RWPE2 (cell line): Measurements from ENCODE around the gene C1QTNF8.

Source experiments
- ATAC-seq: fragments of 200-7000 bp; cut with Tn5 transposase; 3 replicates; pipeline ENCODE4 v1.9.1; 2021; ENCODE audit warnings: low read depth
- DNase-seq: peaks from one replicate; pipeline ENCODE4 v3.0.0-alpha.2; 2020; ENCODE audit warnings: low spot score
- H3K27ac ChIP-seq: fragments of 450-650 bp; 2 replicates; pipeline ENCODE4 v1.5.1; 2017; ENCODE audit warnings: mild to moderate bottlenecking; ENCODE audit not compliant: poor library complexity, severe bottlenecking
- H3K27me3 ChIP-seq: fragments of 250-450 bp; sonication (Bioruptor Pico); 2 replicates; pipeline ENCODE4 v1.5.1; 2021; ENCODE audit warnings: mild to moderate bottlenecking, moderate library complexity; ENCODE audit not compliant: insufficient read depth, poor library complexity, severe bottlenecking
- H3K36me3 ChIP-seq: fragments of 250-450 bp; sonication (Bioruptor Pico); 2 replicates; pipeline ENCODE4 v1.5.1; 2020; ENCODE audit warnings: low read depth, mild to moderate bottlenecking, moderate library complexity
- H3K4me1 ChIP-seq: fragments of 250-450 bp; sonication (Bioruptor Pico); 2 replicates; pipeline ENCODE4 v1.5.1; 2021; ENCODE audit warnings: mild to moderate bottlenecking, moderate library complexity; ENCODE audit not compliant: insufficient read depth, poor library complexity, severe bottlenecking
- H3K4me3 ChIP-seq: fragments of 250-450 bp; sonication (Bioruptor Pico); 2 replicates; pipeline ENCODE4 v1.5.1; 2021; ENCODE audit warnings: mild to moderate bottlenecking, moderate library complexity; ENCODE audit not compliant: severe bottlenecking
- H3K9me3 ChIP-seq: fragments of 250-450 bp; sonication (Bioruptor Pico); 2 replicates; pipeline ENCODE4 v1.5.1; 2021; ENCODE audit warnings: mild to moderate bottlenecking, moderate library complexity; ENCODE audit not compliant: severe bottlenecking
- TF ChIP-seq, protein P1 (sequence below): fragments of 450-650 bp; IDR thresholded peaks from one replicate; pipeline ENCODE4 v1.5.1; 2017; ENCODE audit warnings: mild to moderate bottlenecking, moderate library complexity; ENCODE audit not compliant: poor library complexity, severe bottlenecking

Gene C1QTNF8

DNA sequence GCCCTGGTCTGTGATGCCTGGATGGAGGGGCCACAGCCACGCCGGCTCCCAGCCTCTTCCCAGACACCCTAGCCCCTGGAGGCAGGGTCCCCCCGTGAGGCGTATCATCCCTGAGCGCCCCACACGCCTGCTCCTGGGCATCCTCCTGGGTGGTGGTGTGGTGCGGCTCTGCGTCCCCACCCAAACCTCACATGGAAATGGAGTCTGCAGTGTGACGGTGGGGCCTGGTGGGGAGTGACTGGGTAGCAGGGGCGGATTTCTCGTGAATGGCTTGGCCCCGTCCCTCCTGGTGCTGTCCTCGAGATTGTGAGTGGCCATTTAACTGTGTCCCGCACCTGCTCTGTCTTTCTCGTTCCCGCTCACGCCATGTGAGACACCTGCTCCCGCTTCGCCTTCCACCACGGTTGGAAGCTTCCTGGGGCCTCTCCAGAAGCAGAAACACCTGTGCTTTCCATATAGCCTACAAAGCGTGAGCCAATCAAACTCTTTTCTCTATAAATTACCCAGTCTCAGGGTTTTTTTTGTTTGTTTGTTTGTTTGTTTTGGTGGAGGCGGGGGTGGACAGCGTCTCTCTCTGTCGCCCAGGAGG is 29.4 kb downstream of the C1QTNF8 start:
- Histone ChIP-seq H3K4me3 (no peak overlapping the region), H3K27me3 (peaks cover 81% of the 10 kb centered on the region), H3K4me1 (no peaks in the 10 kb centered on the region), H3K27ac (no peak overlapping the region), H3K36me3 (no peaks in the 10 kb centered on the region), H3K9me3 (no peaks in the 10 kb centered on the region)
- DNase-seq, result no peak
- no peak for ATAC-seq
- TF ChIP-seq, protein P1, sequence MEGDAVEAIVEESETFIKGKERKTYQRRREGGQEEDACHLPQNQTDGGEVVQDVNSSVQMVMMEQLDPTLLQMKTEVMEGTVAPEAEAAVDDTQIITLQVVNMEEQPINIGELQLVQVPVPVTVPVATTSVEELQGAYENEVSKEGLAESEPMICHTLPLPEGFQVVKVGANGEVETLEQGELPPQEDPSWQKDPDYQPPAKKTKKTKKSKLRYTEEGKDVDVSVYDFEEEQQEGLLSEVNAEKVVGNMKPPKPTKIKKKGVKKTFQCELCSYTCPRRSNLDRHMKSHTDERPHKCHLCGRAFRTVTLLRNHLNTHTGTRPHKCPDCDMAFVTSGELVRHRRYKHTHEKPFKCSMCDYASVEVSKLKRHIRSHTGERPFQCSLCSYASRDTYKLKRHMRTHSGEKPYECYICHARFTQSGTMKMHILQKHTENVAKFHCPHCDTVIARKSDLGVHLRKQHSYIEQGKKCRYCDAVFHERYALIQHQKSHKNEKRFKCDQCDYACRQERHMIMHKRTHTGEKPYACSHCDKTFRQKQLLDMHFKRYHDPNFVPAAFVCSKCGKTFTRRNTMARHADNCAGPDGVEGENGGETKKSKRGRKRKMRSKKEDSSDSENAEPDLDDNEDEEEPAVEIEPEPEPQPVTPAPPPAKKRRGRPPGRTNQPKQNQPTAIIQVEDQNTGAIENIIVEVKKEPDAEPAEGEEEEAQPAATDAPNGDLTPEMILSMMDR, result no peak

GRCh38 chr16:1065469-1066128 is 30.4 kb downstream of the C1QTNF8 start:
- peaks cover 70% of the 10 kb centered on the region for H3K27me3 ChIP-seq
- ATAC-seq (no peak), DNase-seq (no peak)
- no peak overlapping the region for H3K4me3 ChIP-seq
- no peaks in the 10 kb centered on the region for H3K4me1 ChIP-seq
- TF ChIP-seq, protein P1, result no peak
- no peaks in the 10 kb centered on the region for H3K9me3 ChIP-seq
- no peak overlapping the region for H3K27ac ChIP-seq
- no peaks in the 10 kb centered on the region for H3K36me3 ChIP-seq

- Histone ChIP-seq H3K4me3 (no peak overlapping the region), H3K27ac (no peak overlapping the region), H3K27me3 (peaks cover 58% of the 10 kb centered on the region), H3K4me1 (no peaks in the 10 kb centered on the region), H3K9me3 (no peaks in the 10 kb centered on the region), H3K36me3 (no peaks in the 10 kb centered on the region)
- ATAC-seq, result no peak
- TF ChIP-seq, protein P1, result no peak
- DNase-seq, result no peak
Measured at GRCh38 chr16:1063728-1064127, 32.3 kb downstream of the C1QTNF8 start.

- ATAC-seq, result no peak
- peaks cover 49% of the 10 kb centered on the region for H3K27me3 ChIP-seq
Measured at GRCh38 chr16:1062895-1063294, 33.1 kb downstream of the C1QTNF8 start.

More at GRCh38 chr16:1062895-1063294, 33.1 kb downstream of the C1QTNF8 start:
- DNase-seq, result no peak
- Histone ChIP-seq H3K4me1 (no peaks in the 10 kb centered on the region), H3K36me3 (no peaks in the 10 kb centered on the region), H3K9me3 (no peaks in the 10 kb centered on the region), H3K27ac (no peak overlapping the region), H3K4me3 (no peak overlapping the region)
- TF ChIP-seq, protein P1, result no peak
